IPS DF 4.7 (cell line): ENCODE data around the gene MEDAG.
A peak's percentile ranks its signal among the peaks of the same experiment; 100 is the strongest.
"Not testable (repeated sequence)": the region's sequence is repeated elsewhere in the genome, so short reads cannot be mapped to it uniquely, and the experiment has no call there.

Source experiments
- DNase-seq: peaks from one replicate; pipeline ENCODE4 v3.0.0-alpha.2; 2013; ENCODE audit warnings: low spot score; ENCODE audit errors: extremely low read depth

MEDAG gene

GRCh38 chr13:30906411-30907051 lies 460 bp downstream of the MEDAG start:
- DNase-seq: no peak

DNA sequence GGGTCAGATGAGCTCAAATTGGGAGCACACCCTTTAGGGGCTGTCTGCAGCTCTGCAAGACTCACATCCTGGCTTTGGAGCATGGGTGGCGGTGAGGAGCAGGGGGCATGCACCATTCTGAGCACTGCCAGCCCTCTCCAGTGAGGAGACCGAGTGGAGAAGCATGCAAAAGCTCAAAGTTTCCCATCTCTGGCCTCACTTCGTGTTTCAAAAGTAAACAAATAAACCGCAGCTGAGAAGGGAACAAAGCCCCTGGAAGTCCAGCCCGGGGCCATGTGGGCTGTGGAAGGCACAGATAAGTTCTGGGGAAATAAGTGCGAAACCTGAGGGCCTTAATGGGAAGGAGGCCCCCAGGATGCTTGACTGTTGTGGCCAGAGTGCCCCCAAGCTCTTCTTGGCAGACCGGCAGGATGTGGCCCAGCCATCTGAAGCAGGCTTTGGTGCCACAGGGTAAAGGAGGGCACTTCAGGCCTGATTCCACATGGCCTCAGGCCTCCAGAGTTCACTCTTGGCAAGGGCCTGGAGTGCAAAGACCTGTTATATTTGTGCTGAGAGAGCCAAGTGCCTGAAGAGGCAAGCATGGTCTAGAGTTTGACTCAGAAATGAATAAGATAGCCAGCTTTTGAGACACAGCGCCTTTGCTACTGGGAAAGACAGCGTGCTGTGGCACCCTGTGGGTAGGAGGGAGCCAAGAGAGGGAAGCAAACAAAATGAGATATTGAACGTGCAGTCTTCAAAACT lies 1.2 kb downstream of the MEDAG start:
- DNase-seq: no peak

DNA sequence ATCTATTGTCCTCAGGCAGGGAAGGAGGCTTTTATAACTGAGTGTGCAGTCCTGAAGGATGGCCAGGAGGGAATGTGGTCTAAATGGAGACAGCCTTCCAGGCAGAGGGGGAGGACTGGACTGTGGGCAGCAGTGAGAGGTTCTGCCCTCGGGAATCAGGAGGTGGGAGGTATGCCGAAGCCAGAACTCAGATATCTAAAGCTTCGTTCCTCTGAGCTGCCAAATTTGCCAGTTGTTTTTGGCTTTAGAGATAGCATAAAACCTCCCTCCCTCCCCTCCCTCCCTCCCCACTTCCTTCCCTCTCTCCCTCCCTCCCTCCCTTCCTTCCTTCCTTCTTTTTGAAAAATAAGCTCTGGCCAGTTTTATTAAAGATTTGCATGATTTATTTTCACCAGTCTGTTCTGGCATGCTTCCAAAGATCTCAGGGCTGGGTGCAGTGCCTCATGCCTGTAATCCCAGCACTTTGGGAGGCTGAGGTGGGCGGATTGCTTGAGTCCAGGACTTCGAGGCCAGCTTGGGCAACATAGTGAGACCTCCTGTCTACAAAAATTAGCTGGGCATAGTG lies 2.4 kb downstream of the MEDAG start:
- DNase-seq: no peak

- DNase-seq: no peak
These were observed 4.6 kb downstream of the MEDAG start for GRCh38 chr13:30910676-30911075.

DNA sequence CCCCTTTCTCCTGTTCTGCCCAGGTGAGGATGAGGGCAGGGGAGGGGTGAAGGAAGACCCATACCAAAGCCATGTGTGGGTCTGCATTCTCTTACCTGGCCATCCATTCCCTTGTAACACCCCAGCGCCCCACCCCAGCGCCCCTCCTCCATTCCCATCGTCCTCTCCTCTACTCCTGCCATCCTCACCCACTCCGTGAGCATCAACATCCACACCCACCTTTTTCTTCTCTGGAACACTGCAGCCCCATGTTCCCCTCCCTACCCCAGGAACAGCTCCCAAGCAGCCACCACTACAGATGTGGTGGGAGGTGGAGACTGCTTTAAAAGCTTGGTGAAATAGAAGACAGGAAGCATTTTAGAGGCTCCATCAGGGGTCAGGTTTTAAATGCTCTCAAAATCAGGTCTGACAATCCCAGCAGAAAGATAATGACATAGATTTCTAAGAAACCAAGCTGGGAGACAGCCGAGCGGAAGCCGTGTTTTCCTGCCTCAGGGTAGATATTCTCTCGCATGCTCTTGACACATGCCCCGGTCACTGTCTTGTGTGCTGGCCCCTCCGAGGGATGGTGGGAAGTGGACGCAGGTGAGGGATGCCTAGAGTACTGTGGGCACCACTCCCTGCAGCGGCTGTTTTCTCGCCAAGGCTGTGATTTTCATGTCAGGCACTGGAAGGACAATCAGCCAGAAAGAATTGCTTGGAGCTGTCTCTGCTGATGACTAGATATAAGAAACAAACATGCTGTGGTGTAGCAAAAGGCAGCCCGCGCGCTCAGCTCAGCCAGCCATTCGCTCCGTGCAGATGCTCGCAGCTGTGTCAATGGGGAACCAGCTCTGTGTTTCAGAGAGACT lies 9.8 kb downstream of the MEDAG start:
- no peak for DNase-seq

GRCh38 chr13:30916991-30917390 lies 10.9 kb downstream of the MEDAG start:
- DNase-seq: no peak

DNA sequence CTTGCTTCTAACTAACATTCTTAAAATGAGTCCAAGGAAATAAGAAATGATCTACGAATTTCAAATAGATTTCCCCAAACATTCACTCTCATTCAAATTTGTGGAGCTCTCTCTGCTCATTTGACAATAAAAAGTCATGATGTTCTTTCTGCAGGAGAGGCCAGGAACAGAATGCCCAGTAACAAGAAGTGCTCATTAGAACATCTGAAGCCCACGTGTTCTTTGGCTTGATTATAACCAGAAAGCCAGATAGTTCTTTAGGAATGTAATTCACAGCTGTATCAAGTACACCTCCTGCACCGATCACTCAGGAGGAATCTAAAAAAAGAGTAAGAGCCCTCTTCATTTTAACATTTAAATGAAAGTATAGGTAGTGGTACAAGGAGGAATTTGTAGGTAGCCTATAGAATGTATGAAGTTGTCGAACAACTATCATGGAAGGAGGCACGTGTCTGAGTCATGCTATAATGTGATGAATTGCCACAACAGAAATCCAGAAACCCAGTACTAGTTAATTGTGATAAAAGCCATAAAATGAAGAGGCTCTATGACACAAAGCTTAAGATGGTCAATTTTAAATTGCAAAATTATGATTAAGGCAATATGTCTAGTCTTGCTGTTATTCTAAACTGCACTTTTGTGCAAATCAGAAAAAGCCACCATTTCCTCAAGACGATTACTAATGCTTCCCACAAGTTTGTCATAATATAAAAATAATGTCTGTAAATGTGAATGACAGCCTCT lies 12.8 kb downstream of the MEDAG start:
- no peak for DNase-seq

GRCh38 chr13:30920162-30920909 lies 14.3 kb downstream of the MEDAG start:
- DNase-seq: no peak

DNA sequence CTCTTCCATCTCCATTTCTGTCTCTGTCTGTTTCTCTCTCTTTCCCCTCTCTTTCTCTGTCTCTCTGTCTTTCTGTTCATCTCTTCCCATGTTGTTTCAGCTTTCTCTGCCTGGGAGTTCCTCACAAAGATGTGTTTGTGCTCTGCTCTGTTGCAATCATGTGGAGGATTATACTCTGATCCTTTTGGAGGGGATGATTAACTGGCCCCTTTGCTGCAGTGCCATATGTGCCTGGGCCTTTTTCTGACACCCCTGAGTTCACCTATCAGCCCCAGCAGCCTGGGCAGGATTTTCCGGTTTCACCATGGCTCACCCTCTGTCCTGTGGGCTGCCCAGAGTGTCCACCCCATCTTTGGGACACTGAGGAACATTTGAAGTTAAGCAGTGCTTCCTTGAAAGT lies 17.3 kb downstream of the MEDAG start:
- no peak for DNase-seq

DNA sequence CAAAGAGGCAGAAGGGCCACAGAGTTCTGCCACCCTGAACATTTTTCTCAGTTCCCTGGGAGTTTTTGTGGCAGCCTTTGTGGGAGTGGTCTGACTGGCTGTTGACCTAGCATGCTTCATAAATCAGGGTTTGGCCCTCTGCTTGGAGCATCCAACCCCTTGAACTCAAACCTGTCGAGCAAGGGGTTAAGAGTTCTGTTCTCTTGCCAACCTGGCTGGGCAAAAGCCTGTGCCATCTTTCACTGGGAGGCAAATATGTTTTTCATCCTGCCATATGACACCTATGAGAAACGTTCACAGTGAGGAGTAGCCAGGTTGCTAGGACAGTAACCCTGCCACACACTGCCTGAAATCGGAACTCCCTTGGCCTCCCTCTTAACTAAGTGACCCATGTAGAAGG lies 18.6 kb downstream of the MEDAG start:
- DNase-seq: no peak

DNA sequence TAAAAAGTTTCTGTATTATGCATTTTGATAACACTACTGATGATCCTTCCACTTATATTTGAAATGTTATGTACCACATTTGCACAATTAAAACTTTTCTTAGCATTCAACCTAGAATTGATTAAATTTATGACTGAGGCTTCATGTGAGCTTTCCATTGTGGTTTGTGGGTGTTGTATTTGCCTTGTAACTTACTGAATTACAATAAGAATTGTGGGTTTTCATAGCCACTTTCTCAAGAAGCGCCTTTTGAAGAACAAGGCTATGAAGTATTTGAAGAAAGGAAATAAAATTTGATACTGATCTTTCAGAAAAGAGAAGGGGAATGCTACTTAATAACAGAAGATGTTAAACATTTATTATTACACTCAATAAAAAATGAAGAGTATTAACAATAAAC lies 19.4 kb downstream of the MEDAG start:
- DNase-seq: no peak

- DNase-seq: no peak
These were observed 20.7 kb downstream of the MEDAG start for GRCh38 chr13:30926781-30927180.

GRCh38 chr13:30927188-30927587 lies 21.1 kb downstream of the MEDAG start:
- DNase-seq: not testable (repeated sequence)

- DNase-seq: no peak
These were observed 21.5 kb downstream of the MEDAG start for GRCh38 chr13:30927595-30927994.

DNA sequence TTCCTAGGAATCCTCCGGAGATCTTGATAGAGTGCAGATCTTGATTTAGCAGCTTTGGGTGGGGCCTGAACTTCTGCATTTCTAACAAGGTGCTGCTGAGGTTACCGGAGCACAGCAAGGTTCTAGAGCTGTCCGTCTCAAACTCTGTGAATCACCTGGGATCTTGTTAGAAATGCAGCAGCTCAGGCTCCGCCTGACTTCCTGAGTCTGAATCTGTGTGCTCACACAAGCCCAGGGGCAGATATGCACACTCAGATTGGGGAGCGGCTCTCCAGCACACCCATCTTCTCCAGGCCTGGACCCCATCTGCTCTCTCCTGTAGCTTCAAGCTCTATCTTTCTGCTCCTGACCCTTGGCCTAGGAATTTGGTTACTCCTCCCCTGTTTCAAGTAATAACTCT lies 22.9 kb downstream of the MEDAG start:
- DNase-seq: no peak

- peak; percentile 14 for DNase-seq
These were observed 26.6 kb downstream of the MEDAG start, which contains the start of gene TEX26 for GRCh38 chr13:30932481-30933353. Gene TEX26, plus strand, starts transcription at chr13:30932656. Its CDS starts 60 bp downstream, at chr13:30932716.

DNA sequence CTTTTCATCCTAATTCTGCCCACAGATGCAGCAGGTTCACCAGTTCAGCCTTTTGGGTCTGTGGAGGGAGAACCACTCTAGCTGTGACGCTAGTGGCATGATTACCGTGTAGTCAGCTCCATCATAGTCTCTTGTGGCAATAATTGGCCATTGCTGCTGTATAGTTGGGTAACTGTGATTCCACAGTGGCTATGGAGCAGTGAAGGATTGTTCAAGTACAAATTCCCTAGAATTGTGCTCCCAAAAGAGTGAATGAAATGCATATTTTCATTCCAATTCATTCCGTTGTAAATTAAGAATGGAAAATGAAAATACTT lies 27.2 kb downstream of the MEDAG start:
- DNase-seq: no peak

GRCh38 chr13:30934381-30934780 lies 28.3 kb downstream of the MEDAG start:
- peak; percentile 36 for DNase-seq

- no peak for DNase-seq
These were observed 28.7 kb downstream of the MEDAG start for GRCh38 chr13:30934803-30935202.

DNA sequence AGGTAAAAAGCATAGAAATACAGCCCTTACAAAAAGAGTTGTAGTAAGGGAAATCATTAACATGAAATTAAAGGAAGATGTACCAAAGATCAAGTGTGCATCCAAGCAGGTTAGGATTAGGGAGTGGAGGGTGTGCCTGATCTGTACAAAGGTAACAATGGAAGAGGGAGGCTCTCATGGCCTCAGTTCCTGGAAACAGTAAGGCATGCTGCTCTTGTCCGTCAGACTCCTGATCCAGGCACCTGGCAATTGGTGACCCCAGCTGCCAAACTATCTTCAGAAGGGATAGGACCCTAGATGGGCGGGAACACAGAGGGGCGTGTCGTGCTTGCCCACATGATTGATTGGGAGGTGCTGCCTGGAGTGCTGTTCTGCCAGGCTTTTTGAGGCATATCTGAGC lies 30.9 kb downstream of the MEDAG start:
- DNase-seq: no peak
